Dermis blood vessel endothelial cell (primary cell): ENCODE results near the gene PRPSAP1. TPM values are rescaled to one million over a fixed set of nuclear protein-coding genes. Genes with fewer than 3 reads are reported as not detected.
"Not testable (repeated sequence)": the region's sequence is repeated elsewhere in the genome, so short reads cannot be mapped to it uniquely, and the experiment has no call there.

Source experiments
- DNase-seq: peaks from one replicate; pipeline ENCODE4 v3.0.0; 2010
- total RNA-seq: library from RNA; depleted of rRNA; stranded (reverse); fragments of >200 nt; gene quantifications from 2 replicates; pipeline ENCODE4 v1.2.3, GENCODE V29; 2014

The PRPSAP1 gene
- total RNA-seq, 1 donor from 2014 or later, result 128 TPM

GRCh38 chr17:76357597-76358158, 4.0 kb upstream of the PRPSAP1 start:
- DNase-seq, result no peak

- no peak for DNase-seq
Measured at GRCh38 chr17:76356803-76357456, 3.2 kb upstream of the PRPSAP1 start.

DNA sequence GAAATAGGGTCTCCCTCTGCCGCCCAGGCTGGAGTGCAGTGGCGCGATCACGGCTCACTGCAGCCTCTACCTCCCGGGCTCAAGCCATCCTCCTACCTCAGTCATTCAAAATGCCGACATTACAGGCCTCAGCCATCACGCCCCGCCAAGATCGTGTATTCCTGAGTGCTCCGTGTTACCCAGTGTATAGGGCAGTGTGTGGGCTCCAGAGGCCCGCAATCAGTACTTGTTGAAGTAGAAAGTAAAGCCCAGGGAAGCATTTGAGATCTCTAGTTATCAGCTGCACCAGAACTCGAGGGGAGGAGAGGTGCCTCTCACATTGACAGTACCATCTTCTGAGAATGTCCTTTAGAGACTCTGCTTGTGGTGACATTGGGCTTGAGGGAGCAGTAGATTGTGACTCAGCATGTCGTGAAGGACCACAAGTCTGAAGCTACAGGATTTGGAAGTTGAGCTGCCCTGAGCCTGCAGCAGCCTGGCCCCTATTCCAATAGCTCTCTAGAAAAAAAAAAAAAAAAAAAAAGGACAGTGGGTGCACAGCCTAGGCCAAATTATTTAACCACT, 1.1 kb upstream of the PRPSAP1 start:
- DNase-seq, result no peak

- DNase-seq, result no peak
Measured at GRCh38 chr17:76354317-76354729, 607 bp upstream of the PRPSAP1 start.

DNA sequence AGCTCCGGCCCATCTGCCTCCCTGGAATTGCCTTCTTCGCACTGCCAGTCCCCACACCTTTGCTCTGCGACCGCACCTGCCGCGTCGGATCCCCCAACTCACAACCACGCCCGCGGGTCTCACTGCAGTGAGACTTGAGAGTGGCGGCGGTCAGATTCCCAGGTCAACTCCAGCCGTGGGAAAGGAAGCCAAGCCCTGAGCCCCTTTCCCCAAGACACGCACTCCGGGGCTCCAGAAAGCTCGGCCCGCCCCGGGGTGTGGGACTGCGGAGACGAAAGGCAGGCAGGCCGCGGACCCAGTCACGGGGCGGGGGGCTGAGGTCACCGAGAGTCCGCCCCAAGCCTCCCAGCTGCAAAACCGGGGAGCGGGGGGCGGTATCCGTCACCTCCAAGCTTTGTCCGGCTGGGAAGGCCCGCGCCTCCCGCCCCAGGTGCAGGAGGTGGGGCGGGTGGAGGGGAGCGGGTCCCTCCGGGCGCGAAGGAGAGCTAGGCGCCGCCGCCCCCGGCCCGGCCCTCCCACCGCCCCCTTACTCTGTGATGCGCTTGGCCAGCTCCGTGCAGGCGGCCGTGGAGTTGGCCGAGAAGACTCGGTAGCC, 615 bp downstream of the PRPSAP1 start:
- DNase-seq, result peak; percentile 49

GRCh38 chr17:76351526-76352071, 2.1 kb downstream of the PRPSAP1 start:
- no peak for DNase-seq

DNA sequence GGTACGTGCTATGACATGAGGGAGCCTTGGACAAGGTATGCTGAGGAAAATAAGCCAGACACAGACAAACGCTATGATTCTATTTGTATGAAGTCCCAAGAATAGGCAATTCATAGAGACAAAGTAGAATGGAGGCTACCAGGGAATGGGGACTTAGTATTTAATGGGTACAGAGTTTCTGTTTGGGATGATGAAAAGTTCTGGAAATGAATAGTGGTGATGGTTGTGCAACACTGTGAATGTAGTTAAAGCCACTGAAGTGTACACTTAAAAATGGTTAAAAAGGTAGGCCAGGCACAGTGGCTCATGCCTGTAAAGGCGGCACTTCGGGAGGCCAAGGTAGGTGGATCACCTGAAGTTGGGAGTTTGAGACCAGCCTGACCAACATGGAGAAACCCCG, 3.3 kb downstream of the PRPSAP1 start:
- DNase-seq, result no peak

GRCh38 chr17:76346936-76347335, 6.8 kb downstream of the PRPSAP1 start:
- DNase-seq, result not testable (repeated sequence)

- no peak for DNase-seq
Measured at GRCh38 chr17:76345377-76345974, 8.2 kb downstream of the PRPSAP1 start.

DNA sequence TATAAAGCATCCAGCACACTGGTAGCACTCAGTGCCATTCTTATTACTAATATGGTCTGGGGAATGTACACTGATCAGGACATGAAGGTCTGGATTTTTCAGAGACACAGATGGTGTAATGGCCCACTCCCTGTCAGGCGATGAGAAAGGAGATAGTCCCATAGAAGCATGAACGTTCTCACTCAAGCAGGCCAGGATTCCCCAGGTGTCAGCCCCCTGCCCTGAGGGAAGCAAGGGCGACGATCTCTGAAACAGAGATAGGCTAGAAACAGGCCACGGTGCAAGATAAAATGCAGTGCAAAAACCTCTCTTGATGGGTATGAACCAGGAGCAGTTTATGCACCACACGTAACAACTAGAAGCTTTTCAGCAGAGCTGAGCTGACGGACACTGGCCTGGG, 10.6 kb downstream of the PRPSAP1 start:
- DNase-seq, result no peak

DNA sequence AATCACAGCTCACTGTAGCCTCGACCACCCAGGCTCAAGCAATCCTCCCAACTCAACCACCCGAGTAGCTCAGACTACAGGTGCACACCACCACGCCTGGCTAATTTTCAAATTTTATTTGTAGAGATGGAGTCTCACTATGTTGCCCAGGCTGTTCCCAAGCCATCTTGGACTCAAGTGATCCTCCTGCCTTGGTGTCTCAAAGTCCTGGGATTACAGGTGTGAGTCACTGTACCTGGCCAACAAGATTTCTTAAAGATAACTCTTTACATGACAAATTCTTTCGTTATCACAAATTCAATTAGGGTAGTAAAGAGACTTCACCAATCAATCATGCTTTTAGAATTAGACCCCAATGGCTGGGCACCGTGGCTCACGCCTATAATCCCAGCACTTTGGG, 12.4 kb downstream of the PRPSAP1 start:
- DNase-seq, result no peak

DNA sequence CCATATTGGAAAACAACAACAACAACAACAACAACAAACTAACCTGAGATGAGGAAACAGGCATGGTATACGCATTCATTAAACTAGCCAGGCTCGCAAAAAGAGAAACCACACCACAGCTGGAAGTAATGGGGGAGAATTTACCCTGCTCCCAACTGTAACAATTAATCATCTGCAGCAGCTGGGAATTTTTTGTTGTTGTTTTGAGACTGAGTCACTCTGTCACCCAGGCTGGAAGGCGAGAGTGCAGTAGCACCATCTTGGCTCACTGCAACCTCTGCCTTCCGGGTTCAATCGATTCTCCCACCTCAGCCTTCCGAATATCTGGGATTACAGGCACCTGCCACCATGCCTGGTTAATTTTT, 16.3 kb downstream of the PRPSAP1 start:
- DNase-seq, result peak; percentile 31

DNA sequence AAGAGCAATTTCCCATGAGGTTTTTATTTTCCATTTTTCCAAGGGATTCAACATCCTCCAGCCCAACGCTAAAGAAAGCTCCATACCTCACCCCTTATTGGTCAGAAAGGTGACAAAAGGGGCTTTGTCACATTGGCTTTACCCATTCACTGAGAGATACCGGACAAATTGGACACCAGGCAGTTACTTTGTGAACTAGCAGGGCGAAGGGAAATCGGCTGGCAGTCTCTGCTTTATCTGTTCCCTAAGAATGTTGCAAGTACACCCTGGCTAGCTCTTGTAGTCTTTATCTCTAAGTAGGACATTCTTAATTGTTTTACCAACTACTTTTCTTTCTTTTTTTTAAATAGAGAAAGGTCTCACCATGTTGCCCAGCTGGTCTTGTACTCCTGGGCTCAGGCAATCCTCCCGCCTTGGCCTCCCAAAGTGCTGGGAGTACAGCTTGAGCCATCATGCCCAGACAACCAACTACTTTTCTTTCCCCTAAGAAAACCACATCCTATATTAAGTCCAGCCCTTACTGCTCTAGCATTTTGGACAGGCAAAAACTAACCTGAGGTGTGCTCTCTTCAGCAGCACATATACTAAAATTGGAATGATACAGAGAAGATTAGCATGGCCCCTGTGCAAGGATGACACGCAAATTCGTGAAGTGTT, 16.8 kb downstream of the PRPSAP1 start:
- DNase-seq, result no peak

GRCh38 chr17:76335716-76336381, 17.9 kb downstream of the PRPSAP1 start:
- no peak for DNase-seq

GRCh38 chr17:76333673-76334505, 19.8 kb downstream of the PRPSAP1 start:
- DNase-seq, result no peak

- DNase-seq, result no peak
Measured at GRCh38 chr17:76331083-76331482, 22.6 kb downstream of the PRPSAP1 start.

DNA sequence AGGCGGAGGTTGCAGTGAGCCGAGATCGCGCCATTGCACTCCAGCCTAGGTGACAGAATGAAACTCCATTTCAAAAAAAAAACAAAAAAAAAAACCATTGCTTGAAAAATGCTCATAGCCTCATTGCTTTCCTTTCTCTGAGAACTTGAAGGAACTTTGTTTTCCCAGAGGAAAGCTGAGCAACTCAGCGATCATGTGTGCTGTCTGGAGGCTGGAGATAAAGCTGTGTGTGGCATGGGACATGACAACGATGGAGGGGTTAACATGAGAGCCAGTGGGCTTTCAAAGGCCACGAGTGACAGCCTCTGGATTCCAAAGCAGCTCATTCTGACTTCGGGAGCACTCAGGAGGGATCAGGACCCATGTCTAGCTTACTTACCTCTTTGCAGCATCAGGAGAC, 24.1 kb downstream of the PRPSAP1 start:
- no peak for DNase-seq

GRCh38 chr17:76327696-76328095, 26.0 kb downstream of the PRPSAP1 start:
- no peak for DNase-seq

DNA sequence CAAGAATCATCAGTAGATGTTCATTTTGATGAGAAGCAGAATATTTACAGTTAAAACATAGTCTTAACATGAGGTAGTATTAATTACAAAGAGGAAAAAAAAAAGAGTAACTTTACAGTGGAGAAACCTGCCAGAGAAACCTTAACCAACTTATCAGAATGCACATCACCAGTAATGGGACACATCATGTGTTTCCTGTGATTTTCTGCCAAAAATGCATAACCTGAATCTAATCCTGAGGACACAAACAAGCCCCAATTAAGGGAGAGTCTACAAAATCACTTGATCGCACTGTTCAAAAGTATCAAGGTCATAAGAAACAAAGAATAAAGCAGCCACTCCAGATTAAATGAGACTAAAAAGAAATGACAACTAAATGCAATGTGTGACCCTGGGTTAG, 27.4 kb downstream of the PRPSAP1 start:
- DNase-seq, result peak; percentile 57

DNA sequence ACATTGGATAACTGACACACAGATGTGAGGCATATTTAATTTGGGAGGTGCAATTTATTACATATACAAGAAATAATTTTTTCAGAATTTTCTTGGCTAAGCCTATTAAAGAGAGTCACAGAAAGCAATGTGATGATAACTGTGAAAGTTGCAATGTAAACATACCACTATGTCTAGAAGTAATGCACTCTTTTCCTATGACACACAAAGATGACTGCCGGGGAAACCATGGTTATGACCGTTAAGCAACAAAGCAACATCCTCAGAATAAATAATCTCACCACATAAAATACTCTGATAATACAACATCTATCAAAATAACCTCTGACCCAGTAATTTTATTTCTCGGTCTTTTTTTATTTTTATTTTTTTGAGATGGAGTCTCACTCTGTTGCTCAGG, 35.1 kb downstream of the PRPSAP1 start:
- DNase-seq, result no peak

DNA sequence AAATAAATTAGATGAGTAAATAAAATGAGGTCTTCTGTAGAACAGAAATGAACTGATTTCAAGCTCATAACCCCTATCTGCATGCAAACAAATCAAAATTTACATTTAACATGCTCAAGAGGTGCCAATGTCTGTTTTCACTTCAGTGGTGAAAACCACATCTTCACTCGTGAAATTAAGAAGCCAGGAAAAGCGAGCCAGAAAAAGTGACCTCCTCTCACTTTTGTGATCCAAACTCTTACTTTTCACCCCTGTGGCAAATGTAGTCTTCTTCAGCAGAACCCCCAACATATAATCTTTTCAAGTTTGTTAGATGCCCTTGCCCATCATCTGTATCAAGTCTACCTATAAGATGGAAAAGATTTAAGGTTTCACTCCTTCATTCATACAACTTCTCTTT, 36.2 kb downstream of the PRPSAP1 start:
- DNase-seq, result no peak
